HG03135 (cell line): ENCODE measurements around the gene LTB.
"Not testable (repeated sequence)": the region's sequence is repeated elsewhere in the genome, so short reads cannot be mapped to it uniquely, and the experiment has no call there.

Experiments
- ATAC-seq: cut with Tn5 transposase; IDR thresholded peaks from one replicate; pipeline ENCODE4 v1.9.1; 2021; ENCODE audit warnings: mild to moderate bottlenecking, moderate library complexity; ENCODE audit not compliant: unreplicated experiment

The LTB gene

GRCh38 chr6:31556307-31556706 lies 25.9 kb downstream of the LTB start:
- no peak for ATAC-seq

- not testable (repeated sequence) for ATAC-seq
Observed at GRCh38 chr6:31551371-31551770, 30.9 kb downstream of the LTB start.

GRCh38 chr6:31548544-31548873 lies 33.7 kb downstream of the LTB start:
- ATAC-seq: no peak

GRCh38 chr6:31547727-31548543 lies 34.3 kb downstream of the LTB start:
- ATAC-seq: no peak

- ATAC-seq: peak; percentile 53
Observed at GRCh38 chr6:31546958-31547726, 35.1 kb downstream of the LTB start, which contains the start of gene NFKBIL1. TSS of gene NFKBIL1 (plus strand) at chr6:31547608. CDS start at chr6:31547695, 87 bp downstream.

- ATAC-seq: peak; percentile 46
Observed at GRCh38 chr6:31546339-31546957, 35.8 kb downstream of the LTB start, which contains the start of gene ATP6V1G2. TSS of gene ATP6V1G2 (minus strand) at chr6:31546608. CDS start at chr6:31546559, 49 bp downstream.

GRCh38 chr6:31545291-31545690 lies 36.9 kb downstream of the LTB start:
- no peak for ATAC-seq

GRCh38 chr6:31544676-31545075 lies 37.5 kb downstream of the LTB start:
- no peak for ATAC-seq

- ATAC-seq: no peak
Observed at GRCh38 chr6:31543639-31544038, 38.6 kb downstream of the LTB start.

- ATAC-seq: peak; percentile 63
Observed at GRCh38 chr6:31541658-31542521, 40.3 kb downstream of the LTB start, which contains the start of gene DDX39B. TSS of gene DDX39B (minus strand) at chr6:31542003. CDS start at chr6:31540532, 1,471 bp downstream.

- no peak for ATAC-seq
Observed at GRCh38 chr6:31541059-31541657, 41.1 kb downstream of the LTB start.

GRCh38 chr6:31540640-31541039 lies 41.6 kb downstream of the LTB start:
- ATAC-seq: no peak

- no peak for ATAC-seq
Observed at GRCh38 chr6:31538805-31539400, 43.3 kb downstream of the LTB start.

GRCh38 chr6:31535538-31536324 lies 46.5 kb downstream of the LTB start:
- no peak for ATAC-seq

- ATAC-seq: no peak
Observed at GRCh38 chr6:31534521-31535040, 47.6 kb downstream of the LTB start.

- ATAC-seq: no peak
Observed at GRCh38 chr6:31534011-31534410, 48.2 kb downstream of the LTB start.

GRCh38 chr6:31533455-31533841 lies 48.8 kb downstream of the LTB start:
- ATAC-seq: no peak

GRCh38 chr6:31532644-31533454 lies 49.4 kb downstream of the LTB start:
- ATAC-seq: no peak
